ENCODE measurements around the gene SPNS3.

DNA sequence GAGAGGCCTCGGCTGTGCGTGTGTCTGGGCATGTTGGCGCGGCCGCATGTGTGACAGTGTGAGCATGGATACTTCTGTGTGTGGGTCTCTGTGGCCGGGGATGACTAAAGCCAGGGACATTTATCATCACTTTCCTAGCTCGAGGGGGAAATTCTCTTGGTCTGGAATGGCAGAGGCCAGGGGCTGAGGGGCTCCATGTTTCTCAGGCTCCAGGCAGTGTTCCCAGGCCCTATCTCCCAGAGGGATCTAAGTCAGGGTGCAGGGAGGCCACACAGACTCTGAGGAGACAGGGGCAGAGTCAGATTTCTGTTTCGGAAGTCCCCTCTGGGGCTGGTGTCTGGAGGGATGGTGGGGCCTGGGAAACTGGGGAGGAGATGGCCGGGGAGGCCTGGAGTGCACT lies 41.3 kb downstream of the SPNS3 start:
- TF ChIP-seq CTCF (IDR thresholded peaks at IDR 0.05; ENCODE audit: low read depth, low read length, poor library complexity, severe bottlenecking) (no peak), EZH2phosphoT487 (IDR thresholded peaks at IDR 0.05; ENCODE audit: borderline replicate concordance, low read length) (no peak)

Data from DOHH2 (cell line).